Osteocyte (in vitro differentiated cells): ENCODE data around the gene TTLL8. TPM values are rescaled to one million over a fixed set of nuclear protein-coding genes. Genes with fewer than 3 reads are reported as not detected.

Experiments
- DNase-seq: peaks from one replicate; pipeline ENCODE4 v3.0.0; 2021; ENCODE audit warnings: mixed read lengths; ENCODE audit not compliant: unreplicated experiment; ENCODE audit errors: extremely low spot score
- H3K27ac Mint-ChIP-seq: one replicate; pipeline ENCODE4 v1.8.0; 2021; ENCODE audit warnings: mild to moderate bottlenecking, mixed read lengths; ENCODE audit not compliant: unreplicated experiment
- H3K27me3 Mint-ChIP-seq: one replicate; pipeline ENCODE4 v1.8.0; 2021; ENCODE audit warnings: mixed read lengths; ENCODE audit not compliant: unreplicated experiment
- H3K36me3 Mint-ChIP-seq: one replicate; pipeline ENCODE4 v1.8.0; 2021; ENCODE audit warnings: mixed read lengths; ENCODE audit not compliant: unreplicated experiment
- H3K4me1 Mint-ChIP-seq: one replicate; pipeline ENCODE4 v1.8.0; 2021; ENCODE audit warnings: mixed read lengths; ENCODE audit not compliant: unreplicated experiment
- H3K4me3 Mint-ChIP-seq: one replicate; pipeline ENCODE4 v1.8.0; 2021; ENCODE audit warnings: mild to moderate bottlenecking, moderate library complexity, mixed read lengths; ENCODE audit not compliant: unreplicated experiment
- H3K9me3 Mint-ChIP-seq: one replicate; pipeline ENCODE4 v1.8.0; 2021; ENCODE audit warnings: mixed read lengths; ENCODE audit not compliant: unreplicated experiment
- total RNA-seq: library from RNA; stranded (reverse); gene quantifications from 2 replicates; pipeline ENCODE4 v1.2.1, GENCODE V29; 2021
- TF ChIP-seq, protein P1 (sequence below): fragments of 200-600 bp; sonication (generic); IDR thresholded peaks from 2 replicates; pipeline ENCODE4 v1.5.0; 2021; ENCODE audit warnings: antibody characterized with exemption, mild to moderate bottlenecking, moderate library complexity

Gene TTLL8
- total RNA-seq, 1 donor from 2014 or later: not detected

DNA sequence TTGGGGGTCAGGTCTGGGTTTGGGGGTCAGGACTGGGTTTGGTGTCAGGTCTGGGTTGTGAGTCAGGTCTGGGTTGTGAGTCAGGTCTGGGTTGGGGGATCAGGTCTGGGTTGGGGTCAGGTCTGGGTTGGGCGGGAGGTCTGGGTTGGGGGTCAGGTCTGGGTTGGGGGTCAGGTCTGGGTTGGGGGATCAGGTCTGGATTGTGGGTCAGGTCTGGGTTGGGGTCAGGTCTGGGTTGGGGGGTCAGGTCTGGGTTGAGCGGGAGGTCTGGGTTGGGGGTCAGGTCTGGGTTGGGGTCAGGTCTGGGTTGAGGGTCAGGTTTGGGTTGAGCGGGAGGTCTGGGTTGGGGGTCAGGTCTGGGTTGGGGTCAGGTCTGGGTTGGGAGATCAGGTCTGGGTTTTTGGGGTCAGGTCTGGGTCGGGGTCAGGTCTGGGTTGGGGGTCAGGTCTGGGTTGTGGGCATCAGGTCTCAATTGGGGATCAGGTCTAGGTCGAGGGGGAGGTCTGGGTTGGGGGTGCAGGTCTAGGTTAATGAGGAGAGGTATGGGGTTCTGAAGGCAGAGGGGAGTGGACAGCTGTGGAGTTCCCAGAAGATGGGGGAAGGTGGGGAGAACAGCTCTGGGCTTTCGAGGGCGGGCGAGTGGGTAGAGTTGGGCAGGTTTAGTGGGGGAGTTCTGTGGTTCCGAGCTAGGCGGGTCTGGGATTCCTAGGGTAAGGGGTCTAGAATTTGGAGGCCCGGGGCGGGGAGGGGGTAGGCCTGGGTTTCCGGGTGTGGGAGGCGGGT lies 629 bp downstream of the TTLL8 start:
- Mint-ChIP-seq H3K27ac (no peak overlapping the region), H3K9me3 (no peaks in the 10 kb centered on the region), H3K27me3 (peaks cover 2% of the 10 kb centered on the region), H3K4me3 (no peak overlapping the region), H3K36me3 (no peaks in the 10 kb centered on the region), H3K4me1 (peaks cover 18% of the 10 kb centered on the region)
- TF ChIP-seq, protein P1, sequence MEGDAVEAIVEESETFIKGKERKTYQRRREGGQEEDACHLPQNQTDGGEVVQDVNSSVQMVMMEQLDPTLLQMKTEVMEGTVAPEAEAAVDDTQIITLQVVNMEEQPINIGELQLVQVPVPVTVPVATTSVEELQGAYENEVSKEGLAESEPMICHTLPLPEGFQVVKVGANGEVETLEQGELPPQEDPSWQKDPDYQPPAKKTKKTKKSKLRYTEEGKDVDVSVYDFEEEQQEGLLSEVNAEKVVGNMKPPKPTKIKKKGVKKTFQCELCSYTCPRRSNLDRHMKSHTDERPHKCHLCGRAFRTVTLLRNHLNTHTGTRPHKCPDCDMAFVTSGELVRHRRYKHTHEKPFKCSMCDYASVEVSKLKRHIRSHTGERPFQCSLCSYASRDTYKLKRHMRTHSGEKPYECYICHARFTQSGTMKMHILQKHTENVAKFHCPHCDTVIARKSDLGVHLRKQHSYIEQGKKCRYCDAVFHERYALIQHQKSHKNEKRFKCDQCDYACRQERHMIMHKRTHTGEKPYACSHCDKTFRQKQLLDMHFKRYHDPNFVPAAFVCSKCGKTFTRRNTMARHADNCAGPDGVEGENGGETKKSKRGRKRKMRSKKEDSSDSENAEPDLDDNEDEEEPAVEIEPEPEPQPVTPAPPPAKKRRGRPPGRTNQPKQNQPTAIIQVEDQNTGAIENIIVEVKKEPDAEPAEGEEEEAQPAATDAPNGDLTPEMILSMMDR: no peak
- DNase-seq: no peak

DNA sequence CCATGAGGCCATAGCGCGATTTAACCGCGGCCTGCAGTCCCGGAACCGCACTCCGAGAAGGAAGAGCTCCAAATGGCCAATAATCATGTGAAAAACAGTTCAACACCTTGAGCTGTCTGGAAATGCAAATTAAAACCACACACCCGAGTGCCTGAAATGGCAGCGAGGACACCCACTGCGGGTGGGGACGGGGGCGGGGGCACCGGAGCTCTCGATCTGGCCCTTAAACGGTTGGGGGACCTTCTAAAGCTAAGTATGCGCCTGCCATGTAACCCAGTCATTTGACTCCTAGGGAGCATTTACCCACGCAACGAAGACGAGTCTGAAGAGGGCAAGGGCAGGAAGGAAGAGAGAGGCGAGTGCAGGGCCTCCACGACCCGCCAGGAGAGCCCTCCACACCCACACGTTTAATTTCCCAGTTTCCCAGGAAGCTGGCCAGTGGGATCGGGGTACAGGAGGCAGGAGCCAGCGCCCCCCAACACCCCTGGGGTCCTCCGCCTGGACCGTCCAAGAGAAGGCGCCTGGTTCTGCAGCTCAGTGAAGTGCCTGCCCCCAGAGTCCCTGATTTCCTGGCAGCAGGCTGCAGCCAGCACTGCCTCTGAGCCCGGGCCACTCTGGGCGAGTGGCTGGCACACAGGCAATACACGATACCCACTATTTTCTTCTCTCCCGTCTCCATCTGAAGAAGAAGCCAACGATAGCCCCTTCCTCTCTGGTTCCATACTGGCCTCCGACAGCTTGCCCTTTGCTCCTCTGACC lies 1.7 kb downstream of the TTLL8 start:
- Mint-ChIP-seq H3K4me1 (peaks cover 18% of the 10 kb centered on the region), H3K4me3 (no peak overlapping the region), H3K9me3 (no peaks in the 10 kb centered on the region), H3K27ac (no peak overlapping the region), H3K36me3 (no peaks in the 10 kb centered on the region), H3K27me3 (peaks cover 6% of the 10 kb centered on the region)
- DNase-seq: no peak
- TF ChIP-seq, protein P1: no peak

DNA sequence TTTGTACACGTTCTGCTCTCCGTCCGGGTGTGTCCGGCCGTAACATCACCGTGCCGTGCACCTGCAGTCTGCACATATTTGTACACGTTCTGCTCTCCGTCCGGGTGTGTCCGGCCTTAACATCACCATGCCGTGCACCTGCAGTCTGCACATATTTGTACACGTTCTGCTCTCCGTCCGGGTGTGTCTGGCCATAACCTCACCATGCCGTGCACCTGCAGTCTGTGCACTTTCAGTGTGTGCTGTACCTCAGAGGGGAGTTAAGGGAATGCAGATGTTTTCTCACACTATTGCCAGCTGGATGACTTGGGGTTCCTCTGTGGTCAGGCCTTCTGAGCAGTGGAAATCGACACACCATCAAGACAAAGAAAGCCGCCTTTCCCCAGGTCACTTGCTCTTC lies 4.2 kb downstream of the TTLL8 start:
- Mint-ChIP-seq H3K9me3 (no peaks in the 10 kb centered on the region), H3K27ac (no peak overlapping the region), H3K27me3 (peaks cover 15% of the 10 kb centered on the region), H3K4me1 (peaks cover 7% of the 10 kb centered on the region), H3K4me3 (no peak overlapping the region), H3K36me3 (no peaks in the 10 kb centered on the region)
- DNase-seq: no peak
- TF ChIP-seq, protein P1: no peak

DNA sequence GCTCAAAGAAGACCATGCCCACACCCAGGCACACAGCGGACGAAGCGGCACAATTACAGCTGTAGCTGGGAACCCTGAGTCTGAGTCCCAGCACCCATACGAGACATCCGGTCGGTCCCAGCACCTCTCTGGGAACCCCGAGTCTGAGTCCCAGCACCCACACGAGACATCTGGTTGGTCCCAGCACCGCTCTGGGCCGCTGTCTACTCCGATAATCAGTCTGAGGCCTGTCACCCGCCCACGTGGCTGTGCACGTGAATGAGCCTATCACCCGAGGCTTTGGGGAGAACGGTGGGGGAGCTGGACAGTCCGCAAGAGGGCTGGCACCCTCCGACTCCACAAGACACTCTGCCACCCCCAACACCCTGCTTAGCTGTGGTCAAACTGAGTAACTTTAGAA lies 6.2 kb downstream of the TTLL8 start:
- H3K27me3 Mint-ChIP-seq: peaks cover 15% of the 10 kb centered on the region
- DNase-seq: no peak
- H3K36me3 Mint-ChIP-seq: no peaks in the 10 kb centered on the region
- H3K4me3 Mint-ChIP-seq: no peak overlapping the region
- H3K4me1 Mint-ChIP-seq: peaks cover 6% of the 10 kb centered on the region
- H3K9me3 Mint-ChIP-seq: no peaks in the 10 kb centered on the region
- no peak overlapping the region for H3K27ac Mint-ChIP-seq
- TF ChIP-seq, protein P1: no peak
